NCI-H1105 (cell line): ENCODE measurements around the gene LPP.

Experiments used
- DNase-seq: peaks from one replicate; lab custom pipeline; 2025; lab: John Stamatoyannopoulos, UW

The LPP gene

DNA sequence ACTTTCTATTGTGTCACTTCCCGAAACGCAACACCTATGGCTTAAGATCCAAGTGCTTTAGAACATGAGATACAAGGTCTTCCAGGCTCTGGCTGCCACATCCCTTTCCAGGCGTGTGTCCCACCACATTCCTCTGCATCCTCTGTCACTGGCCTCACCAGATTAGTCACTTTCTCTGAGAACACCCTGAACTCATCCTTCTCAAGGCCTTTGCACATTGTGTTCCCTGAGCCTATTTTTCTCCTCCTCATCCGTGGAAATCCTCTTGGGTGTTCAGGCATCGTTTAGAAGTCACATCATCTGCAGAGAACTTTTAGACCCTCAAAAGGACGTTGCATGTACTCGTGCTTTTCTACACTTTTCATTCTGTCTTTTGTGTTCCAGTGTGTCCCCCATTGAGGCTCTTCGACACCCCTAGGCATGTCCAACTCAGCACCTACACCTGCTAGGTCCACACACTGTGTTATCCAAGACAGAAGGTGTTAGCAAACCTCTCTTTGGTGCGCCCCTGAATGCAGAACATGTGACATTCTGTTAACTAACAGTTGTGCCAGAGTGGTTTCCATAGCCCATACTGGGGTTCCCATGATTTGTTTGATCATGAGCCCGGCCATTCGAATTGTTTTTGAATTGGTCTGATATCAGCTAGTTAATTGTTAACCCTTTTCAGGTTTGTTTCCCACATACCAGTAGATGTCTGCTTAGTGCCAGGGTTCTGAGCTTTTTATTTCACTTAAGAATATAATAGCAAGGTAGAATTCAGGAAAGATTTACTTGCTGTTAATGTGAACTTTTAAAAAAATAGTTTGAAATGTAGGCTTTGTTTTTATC lies 67.2 kb downstream of the LPP start:
- DNase-seq: no peak

DNA sequence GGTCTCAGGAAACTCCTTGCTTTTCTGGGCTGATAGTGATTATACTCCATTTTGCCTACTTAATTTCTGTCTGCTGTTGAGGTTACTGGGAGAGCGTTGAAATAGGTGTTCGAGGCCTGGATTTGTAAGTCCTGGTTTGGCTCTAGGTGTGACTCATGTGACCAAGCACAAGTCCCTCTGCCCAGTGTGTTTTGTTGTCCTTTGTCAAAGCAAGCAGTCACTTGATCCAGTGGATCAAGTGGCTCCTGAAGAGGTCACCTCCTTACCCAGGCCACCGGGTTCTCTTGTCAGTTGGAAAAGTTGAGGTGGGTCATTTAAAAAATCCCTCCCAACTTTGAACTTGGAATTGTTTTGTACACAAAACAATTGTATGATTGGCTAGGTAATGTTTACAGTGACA lies 70.0 kb downstream of the LPP start:
- DNase-seq: no peak

GRCh38 chr3:188227442-188227841 lies 73.5 kb downstream of the LPP start:
- no peak for DNase-seq

DNA sequence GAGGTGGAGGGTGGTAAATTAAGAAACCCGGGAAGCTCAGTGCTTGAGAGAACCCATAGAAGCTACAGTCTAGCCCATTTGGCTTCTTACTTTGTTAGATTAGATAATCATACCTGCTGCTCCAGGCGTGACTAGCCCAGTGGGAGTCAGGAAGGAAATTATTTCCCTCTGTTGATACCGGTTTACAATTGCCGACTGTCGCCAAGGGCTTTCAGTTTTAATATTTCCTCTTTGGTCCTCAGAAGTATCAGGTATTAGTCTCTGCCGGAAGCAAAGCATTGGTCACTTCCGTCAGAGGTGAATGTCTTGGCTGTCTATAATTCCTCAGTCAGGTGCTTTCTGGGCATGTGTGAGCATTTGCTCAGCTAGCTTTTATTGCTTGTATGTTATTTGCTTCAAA lies 75.2 kb downstream of the LPP start:
- DNase-seq: no peak

DNA sequence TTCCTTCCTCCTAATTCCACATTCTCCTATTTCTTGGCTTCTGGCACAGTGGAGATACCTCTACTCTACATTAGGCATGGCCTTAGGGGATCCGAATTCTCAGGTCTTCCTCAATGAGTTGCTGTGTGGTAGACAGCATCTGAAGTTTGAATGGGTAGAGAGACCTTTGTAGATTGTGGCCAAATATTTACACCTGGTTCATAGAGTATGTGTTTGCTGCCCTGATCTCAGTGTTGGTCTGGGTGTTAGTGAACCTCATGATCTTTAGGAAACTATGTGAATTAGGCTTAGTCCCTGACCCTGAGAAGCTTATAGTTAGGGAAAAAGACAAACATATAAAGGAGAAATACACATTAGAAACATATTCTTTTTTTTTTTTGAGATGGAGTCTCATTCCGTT lies 75.8 kb downstream of the LPP start:
- DNase-seq: no peak

DNA sequence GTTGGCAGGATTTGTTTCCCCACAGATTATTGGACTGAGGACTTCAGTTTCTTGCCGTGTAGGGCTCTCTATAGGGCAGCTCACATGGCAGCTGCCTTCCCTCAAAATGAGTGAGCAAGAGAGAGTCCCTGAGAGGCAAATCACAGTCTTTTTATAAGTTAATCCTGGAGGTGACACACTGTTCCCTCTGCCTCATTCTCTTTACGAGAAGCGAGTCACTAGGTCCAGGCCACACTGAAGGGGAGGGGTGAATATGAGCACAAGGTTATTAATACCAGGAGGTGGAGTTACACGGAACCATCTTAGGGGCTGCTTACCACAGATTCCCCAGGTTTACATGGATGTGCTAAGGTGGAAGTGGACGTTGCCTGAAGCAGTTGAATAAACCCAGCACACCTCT lies 77.0 kb downstream of the LPP start:
- no peak for DNase-seq

DNA sequence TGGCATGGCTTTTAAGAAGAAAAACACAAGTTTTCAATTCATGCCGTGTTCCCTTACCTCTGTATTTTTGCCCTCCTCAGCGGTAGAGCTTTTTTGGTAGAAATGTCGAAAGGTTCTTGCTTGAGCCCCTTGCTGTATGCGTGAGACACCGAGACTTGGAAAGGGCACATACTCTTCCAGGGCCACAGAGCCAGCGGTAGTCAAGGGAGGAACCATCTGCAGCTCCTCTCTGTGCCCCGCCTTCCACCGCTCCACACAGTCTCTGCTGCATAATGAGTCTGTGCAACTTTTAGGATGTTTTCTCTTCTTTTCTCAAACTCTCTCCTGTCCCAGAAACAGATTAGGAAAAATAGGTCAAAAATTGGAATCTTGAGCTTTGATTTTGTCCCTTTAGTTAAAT lies 77.5 kb downstream of the LPP start:
- DNase-seq: no peak

- DNase-seq: no peak
Observed at GRCh38 chr3:188232656-188233055, 78.7 kb downstream of the LPP start.

- no peak for DNase-seq
Observed at GRCh38 chr3:188233320-188233719, 79.4 kb downstream of the LPP start.

- DNase-seq: no peak
Observed at GRCh38 chr3:188234132-188234531, 80.2 kb downstream of the LPP start.

DNA sequence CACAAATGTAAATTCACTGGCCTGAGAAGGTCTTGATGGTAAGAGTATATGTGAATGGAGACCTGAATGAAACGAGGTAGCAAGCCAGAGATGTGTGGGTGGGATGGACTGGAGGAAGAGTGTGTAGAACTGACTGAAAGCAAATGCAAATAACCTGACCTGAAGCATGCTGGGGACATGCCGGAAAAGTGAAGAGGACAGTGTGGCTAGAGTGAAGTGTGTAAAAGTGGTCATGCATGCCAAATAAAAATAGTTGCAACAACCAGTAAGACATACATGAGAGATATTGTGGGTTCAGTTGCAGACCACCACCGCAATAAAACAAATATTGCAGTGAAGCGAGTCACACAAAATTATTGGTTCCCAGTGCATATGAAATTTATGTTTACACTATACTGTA lies 82.3 kb downstream of the LPP start:
- no peak for DNase-seq

- no peak for DNase-seq
Observed at GRCh38 chr3:188239035-188239434, 85.1 kb downstream of the LPP start.

DNA sequence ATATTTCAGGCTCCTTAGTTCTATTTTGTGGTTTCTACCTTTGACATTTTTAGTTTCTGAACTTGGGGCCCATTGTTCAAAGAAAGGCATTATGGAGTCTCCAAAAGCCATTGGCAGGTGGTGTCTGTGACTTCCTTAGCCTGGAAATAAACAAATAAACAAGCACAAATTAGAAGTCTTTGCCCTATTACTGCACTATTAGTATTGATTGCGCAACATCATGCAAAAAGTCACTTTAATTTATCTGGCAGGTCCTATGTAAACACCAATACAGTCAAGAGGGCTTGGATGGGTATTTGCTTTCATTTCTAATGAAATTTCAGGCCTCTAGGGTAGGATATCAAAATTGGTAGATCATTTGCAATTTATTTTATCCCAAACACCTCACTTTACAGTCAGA lies 85.6 kb downstream of the LPP start:
- no peak for DNase-seq

- no peak for DNase-seq
Observed at GRCh38 chr3:188240189-188240981, 86.4 kb downstream of the LPP start.

DNA sequence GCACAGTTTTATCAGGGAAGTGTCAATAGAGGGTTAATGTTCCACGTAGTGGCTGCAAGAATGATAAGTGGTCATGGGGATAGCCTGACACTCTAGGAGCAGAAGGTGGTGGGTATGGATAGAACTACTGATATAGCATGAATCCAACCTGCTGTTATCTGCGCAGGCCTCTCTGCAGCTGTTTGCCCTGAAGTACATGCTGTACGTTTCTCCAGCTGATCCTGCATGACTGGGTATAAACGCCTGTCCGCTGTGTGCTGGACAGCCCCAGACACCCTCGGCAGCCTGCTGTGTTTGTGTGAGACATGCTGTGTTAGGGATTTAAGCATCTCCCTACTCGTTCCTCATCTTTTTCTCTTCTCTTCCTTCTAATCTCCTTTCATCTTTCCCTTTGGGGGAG lies 87.1 kb downstream of the LPP start:
- DNase-seq: no peak

- no peak for DNase-seq
Observed at GRCh38 chr3:188241883-188242282, 87.9 kb downstream of the LPP start.

DNA sequence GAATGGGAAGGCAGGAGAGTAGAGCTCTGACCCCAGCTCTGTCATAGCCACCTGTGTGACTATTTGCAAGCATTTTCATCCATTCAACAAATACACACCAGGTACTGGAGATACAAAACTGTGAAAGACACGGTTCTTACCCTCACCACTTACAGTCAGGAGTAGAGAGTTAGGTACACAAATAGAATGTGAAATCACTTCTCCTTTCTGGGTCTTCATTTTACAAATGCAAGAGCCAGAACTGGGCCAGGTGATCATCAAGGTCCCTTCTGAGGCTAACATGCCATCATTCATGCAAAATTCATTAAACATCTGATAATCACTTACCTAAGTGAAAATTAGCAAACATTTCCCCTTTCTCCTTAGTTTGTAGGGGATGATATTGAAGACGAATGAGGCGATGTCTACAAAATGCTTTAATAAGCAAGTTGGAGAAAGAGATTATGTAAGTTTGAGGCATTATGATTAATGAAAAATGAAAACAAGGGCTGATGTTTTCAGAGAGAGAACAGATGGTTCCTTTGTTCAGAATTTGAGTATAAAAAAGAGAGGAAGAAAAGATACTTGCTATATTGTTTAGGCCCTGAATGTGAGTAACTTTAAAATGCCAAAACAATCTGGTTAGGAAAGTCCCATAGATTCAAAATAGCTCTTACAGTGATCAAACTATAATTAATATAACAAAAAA lies 88.6 kb downstream of the LPP start:
- no peak for DNase-seq

GRCh38 chr3:188243124-188243795 lies 89.3 kb downstream of the LPP start:
- no peak for DNase-seq

DNA sequence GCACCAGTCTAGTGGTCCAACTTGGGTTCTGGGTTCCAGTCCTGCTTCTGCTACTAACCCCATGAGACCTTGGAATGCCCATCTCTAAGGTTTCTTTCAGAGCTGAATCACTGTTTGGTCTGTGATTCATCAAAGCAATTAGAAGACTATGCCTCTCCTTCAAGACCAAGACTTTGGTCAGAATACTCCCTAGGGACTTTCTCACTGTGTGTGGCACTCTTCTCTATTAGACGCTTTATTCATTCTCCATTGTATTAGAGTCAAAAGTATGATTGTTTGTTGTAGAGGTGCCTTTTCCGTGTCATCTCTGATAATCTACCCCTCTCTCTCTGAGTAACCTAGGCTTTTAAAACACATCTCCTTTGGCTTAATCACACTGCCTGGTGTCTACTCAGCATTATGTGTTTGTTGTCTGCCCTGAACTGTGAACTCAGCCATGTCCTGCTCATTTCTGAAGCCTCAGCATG lies 90.5 kb downstream of the LPP start:
- no peak for DNase-seq

DNA sequence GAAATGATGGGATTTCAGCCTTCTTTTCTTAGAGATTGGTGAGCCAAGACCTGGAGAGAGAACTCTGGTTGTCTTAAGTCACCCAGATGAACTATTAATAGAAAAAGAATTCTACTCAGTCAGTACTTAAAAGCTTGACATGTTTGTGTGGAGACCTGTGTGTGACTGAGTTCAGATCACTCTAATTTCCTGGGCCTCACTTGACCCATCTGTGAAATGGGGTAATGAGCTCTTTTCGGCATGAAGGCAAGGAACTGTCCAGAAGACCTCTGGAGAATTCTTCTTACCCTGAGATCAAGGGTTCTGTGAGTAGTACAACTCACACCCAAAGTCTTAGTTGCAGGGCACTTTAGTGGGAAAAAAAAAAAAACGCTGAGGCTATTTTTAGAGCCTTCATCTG lies 92.9 kb downstream of the LPP start:
- DNase-seq: no peak

GRCh38 chr3:188248036-188248561 lies 94.1 kb downstream of the LPP start:
- no peak for DNase-seq
